Activated CD4-positive, alpha-beta T cell treated with anti-CD3 and anti-CD28 coated beads for 48 hours (primary cell): ENCODE results near the gene FOXL2NB.
"Not testable (repeated sequence)": the region's sequence is repeated elsewhere in the genome, so short reads cannot be mapped to it uniquely, and the experiment has no call there.

Experiments used
- DNase-seq: peaks from one replicate; pipeline ENCODE4 v3.0.0-alpha.2; 2020

Gene FOXL2NB

DNA sequence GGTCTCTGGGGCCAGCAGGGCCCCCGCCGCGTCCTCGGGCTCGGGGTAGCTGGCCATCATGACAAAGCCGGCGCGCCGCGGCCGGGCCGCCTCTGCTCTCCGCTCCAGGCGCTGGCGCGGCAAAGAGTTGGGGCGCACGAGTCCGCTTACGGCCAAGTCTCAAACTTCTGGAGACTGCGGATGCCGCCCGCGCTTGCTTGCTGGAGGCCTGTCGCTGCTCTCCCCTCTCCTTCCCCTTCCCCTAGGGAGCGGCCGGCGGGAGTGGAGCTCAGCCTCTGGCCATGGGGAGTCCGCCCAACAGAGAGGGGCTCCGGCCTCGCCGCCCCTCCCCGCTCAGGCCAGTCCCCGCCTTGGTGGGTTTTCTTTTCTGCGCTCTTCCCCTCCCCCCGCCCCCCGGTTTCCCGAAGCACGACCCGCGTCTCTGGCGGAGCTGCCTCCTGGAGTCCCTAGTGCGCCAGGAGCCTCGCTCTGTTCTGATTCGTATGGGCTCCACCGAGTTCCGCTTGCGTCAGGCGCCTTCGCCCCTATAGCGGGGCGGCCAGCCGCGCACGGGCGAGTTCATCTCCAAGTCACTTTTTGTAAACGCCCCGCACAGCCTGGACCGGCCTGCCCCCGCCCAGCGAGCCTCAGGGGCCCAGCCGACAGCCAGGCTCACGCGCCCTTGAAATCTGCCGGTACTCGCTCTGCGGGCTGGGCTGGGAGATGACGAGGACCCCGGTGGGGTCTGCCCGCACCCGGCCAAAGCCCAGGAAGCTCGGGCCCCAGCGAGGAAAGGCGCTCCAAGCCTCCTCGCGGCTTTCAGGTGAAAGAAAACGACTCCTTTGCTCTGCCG, at the start of gene FOXL2NB, which contains the start of gene FOXL2:
Gene FOXL2NB, plus strand, starts transcription at position 555 of the 832 bp plus-strand sequence. Its CDS starts 148 bp downstream, at position 703.
Gene FOXL2, minus strand, starts transcription at position 475 of the 832 bp plus-strand sequence. Its CDS starts 415 bp downstream, at position 60.
- DNase-seq: peak; percentile 39

DNA sequence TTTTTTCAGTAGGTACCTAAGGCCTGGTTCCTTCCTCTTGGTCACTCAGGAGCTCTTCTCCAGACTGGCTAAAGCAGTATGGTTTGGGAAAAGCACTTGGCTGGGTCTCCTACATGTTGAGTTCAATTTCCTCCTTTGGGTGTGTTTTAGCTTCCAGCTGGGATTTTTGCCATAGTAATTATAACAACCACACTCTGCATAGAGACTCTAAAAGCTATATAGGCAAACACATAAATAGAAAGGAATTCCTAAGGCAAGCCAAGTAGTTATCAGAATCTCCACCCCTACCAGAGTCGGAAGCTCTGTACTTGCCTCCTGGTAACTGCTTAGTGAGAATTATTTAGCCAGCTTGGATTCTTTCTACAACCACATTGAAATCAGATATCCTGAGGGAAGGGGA, 48.7 kb upstream of the FOXL2NB start:
- no peak for DNase-seq

DNA sequence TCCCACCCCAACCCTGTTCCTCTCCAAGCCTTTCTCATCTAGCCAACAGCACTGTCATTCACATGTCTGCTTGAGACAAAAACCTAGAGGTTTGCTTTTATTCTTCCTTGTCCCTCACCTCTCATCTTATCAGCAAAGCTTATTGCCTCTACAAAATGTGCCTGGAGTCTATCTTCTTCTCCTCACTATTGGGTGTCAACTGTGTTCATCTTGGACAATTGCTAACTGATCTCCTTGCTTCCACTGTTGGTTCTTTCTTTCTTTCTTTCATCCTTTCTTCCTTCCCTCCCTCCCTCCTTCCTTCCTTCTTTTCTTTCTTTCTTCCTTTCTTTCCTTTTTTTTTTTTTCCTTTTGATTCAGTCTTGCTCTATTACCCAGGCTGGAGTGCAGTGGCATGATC, 48.3 kb upstream of the FOXL2NB start:
- no peak for DNase-seq

DNA sequence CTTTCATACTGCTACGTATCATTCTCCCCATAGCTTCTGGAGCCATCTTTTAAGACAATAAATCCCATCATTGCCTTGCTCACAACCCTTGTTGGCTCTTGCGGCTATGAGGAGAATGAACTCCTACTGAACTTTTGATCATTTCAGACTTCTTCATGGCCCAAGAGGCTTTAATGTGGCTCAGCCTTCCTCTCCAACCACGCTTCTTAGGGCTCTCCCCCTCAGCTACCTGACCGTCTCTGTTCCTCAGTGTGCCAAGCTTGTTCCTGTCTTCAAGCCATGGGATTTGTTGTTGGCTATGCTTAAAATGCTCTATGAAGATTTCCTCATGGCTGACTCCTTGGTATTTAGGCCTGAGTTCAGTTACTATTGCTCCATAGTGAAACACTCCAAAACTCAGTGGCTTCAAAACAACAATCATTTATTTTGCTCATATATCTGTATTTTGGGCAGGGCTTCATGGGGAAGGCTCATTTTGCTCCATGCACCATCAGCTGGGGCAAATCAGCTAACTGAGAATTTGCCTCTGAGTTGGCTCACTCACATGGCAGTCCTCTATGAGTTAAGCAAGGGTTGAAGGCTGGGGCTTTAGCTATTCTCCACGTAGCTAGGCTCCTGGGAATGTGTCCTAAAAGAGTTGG, 47.5 kb upstream of the FOXL2NB start:
- no peak for DNase-seq

DNA sequence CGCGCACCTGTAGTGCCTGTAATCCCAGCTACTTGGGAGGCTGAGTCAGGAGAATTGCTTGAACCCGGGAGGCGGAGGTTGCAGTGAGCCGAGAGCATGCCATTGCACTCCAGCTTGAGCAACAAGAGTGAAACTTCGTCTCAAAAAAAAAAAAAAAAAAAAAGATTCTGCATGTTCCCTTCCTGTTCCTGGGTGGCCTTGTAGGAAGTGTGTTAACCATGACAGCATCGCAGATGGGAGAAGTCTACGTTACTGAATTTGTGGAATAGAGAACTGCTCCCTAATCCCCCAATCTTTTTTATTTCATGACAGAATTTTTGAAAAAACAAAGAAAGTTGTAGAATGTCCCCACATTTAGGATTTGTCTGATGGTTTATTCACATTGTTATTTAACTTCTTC, 45.5 kb upstream of the FOXL2NB start:
- no peak for DNase-seq

DNA sequence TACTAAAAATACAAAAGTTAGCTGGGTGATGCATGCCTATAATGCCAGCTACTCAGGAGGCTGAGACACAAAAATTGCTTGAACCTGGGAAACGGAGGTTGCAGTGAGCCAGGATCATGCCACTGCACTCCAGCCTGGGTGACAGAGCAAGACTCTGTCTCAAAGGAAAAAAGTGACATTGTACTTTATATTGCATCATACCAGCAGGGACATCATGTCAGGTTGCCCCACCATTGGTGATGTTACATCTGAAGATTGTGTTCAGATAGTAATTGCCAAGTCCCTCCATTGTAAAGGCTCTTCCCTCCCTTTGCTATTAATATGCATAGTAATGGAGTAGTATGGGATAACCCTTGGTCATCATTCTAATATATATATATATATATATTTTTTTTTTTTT, 44.8 kb upstream of the FOXL2NB start:
- DNase-seq: no peak

DNA sequence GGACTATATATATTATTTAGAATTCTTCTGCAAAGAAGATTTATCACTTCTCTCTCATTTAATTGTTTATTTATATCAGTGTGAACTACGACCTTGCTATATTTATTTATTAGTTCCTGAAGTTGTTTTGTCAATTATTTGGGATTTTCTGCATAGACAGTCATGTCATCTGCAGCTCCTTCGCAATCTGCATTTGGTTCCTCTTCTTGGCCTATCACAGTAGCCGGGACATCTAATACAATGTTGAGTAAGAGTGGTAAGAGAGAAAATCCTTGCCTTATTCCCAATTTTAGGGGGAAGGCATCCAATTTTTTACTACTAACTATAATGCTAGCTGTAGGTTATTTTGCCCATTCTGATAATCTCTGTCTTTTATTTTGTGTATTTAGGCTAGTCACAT, 39.5 kb upstream of the FOXL2NB start:
- DNase-seq: no peak

DNA sequence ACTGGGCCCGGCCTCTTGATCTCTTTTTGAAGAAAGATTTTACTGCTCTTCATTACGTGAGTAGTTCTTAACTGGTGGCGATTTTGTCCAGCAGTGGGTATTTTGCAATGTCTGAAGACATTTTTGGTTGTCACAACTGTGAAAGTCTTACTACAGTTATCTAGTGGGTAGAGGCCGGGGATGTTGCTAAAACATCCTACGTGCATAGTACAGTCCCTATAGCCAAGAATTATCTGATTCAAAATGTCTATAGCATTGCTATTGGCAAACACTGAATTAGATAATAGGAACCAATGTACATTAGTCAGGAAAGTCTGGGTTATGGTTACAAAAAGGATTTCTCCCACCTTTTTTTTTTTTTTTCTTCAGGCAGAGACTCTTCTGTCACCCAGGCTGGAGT, 38.2 kb upstream of the FOXL2NB start:
- no peak for DNase-seq

DNA sequence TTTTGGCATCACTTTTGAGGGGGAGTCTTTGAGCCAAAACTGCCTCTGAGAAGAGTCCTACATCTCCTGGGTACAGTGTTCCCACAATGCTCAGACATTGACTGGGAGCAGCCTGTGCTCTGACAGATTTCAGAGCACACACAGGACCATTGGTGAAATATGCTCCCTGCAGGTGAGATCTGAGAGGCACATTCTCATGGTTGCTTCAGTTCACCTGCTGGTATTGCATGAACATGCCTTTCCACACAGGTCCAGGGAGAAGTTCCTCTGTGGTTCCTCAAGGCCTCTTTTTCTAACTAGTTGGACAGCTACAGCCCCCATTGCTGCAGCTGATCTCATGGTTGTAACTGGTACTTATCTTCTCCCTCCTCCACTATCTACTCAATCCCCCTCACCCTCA, 37.1 kb upstream of the FOXL2NB start:
- DNase-seq: no peak

DNA sequence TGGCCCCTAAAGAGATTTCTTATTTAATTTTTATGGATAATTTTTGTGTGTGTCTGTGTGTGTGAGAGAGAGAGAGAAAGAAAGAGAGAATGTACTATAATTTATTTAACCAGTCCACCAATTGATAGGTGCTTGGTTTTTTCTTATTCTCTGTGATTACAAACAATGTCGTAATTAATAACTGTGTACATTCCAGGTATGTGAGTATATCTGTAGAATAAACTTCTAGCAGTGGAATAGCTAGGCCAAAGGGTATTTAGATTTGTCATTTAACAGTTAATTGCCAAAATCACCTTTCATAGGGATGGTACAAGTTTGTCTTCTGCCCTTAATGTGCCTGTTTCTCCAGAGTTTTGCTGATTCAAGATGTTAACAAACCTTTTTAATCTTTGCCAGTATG, 35.4 kb upstream of the FOXL2NB start:
- no peak for DNase-seq

DNA sequence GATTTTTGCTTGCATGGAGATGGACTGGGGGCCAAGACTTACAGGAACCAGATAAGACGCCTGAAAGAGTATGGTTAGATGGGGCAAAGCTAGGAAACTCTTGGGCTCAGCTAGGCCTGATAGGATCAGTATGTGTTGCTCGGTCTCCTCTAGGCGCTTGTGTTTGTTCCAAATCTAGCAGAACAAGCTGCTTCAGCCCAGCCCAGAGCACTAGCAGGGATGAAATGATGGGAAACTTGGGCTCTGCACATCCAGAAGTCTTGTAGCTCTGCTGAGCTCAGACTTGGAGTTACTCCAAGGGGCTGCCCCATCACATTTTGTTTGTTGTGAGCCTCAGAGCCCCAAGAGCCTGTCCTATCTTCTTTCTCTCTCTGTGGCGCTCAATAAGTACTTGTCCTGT, 34.8 kb upstream of the FOXL2NB start:
- DNase-seq: no peak

DNA sequence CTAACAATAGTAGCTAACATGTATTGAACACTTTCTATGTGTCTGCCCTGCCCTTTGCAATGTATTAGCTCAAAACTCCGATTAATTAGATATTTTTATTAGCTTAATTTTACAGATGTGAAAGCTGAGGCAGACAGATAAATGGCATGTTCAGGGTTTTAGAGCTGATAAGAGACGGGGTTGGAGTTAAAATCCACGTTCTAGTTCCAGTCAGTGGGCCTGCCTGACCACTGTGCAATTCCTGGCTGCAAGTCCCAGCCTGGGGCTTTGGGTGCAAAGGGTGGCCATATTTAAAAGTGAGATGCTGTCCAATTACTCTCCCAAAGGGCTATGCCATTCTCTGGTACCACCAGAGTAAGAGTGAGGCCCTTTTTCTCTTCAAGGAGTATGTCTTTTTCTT, 33.3 kb upstream of the FOXL2NB start:
- no peak for DNase-seq

DNA sequence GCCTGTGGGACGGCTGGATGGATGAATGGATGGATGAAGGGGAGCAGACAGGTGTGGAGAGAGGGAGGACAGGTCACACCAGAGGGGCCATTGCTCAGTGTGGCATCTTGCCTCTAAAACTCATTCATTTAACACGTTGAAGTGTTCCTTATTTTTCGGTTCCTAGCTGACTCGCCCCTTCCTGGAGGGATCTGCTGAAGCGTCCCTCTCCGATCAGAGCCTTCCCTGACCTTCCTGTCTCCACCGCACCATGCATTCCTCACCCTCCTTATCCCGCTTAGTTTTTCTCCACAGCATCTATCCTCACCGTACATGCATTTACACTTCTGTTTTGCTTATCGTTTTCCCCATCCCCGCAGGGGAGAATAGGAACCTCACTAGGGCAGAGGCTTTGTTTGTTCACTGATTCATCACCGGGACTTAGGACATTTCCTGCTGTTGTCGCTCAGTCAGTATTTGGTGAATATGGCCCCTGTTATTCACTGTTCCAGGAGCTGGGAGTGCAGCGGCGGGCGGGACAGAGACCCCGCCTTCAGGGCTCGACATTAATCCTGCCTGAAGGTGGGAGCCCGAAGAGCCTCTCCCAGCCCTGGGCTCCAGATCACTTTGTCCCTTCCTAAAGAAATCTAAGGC, 32.0 kb upstream of the FOXL2NB start:
- DNase-seq: no peak

DNA sequence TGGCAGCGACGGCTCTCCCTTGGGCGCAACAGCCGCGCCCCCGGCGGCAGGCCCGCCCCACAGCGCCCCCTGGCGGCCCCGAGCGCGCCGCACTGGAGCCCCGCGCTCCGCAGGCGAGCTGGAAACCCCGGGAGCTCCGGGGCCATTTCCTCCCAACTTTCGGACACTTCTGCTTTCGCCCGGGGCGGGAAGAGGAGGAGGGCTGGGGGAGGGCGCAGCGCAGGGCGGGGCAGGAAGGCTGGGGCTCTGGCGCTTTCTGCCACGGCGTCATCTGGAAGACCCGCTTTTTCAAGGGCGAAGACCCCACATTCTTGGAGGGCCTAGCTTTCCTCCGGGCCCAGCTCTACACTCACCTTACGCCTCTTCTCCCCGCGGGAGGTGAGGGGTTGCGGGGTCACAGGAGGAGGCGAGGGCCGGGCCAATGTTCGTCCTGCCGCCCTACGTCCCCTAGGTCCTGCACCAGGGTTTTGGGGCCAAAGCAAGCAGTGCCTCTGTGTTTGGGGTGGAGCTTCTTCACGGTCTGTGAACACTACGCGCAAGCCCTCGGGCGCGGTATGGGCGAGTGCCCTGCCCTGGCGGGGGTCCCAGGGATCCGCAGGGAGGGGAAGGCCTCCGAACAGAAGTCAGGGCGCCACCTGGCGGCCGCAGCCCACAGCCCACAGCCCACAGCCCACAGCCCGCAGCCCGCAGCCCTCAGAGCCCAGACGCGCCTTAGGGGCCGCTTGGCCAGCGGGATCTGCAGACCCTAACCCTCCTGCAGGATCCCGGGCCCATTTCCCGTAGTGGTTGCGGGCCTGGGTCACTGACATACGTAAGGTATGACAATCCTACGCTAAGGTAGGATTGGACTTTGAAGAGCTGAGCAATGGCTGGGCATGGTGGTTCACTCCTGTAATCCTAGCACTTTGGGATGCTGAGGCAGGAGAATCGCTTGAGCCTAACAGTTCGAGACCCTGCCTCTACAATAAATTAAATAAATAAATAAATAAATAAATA, 31.2 kb upstream of the FOXL2NB start:
- peak; percentile 91 for DNase-seq

DNA sequence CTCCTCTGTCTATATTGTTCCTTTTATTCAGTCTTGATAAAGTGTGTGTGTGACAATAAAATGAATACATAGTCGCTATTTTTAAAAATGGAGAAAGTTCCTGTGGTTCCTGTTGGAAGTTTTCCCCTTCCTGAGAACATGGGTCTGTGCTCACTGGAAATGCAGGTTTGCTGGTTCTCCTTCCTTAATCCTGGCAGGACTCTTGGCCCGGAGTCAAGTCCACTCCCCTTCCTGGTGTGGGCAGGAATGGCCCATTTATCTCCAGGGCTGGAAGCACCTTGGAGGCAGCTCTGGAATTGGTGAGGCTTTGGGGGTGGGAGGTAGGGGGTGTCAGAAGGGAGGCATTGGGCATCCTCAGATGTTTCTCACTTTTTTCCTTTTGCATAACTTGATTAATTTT, 30.2 kb upstream of the FOXL2NB start:
- no peak for DNase-seq

DNA sequence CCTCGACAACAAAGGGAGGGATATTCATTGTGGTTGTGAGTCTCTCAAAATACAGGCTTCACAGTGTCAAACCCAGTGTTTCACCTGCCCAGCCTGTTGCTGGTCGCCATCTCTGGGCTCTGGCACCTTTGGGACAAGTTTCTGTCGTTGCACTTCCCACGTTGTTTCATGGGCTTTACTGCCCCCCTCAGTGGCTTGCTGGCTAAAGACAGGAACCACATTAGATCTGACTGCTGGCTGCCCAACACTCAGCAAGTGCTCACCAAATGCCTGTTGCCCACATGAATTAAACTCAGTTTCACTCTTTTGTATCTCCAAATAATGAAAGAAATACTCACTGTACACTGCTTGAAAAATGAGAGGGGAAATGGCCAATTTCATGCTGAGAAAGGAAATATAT, 27.7 kb upstream of the FOXL2NB start:
- DNase-seq: no peak

DNA sequence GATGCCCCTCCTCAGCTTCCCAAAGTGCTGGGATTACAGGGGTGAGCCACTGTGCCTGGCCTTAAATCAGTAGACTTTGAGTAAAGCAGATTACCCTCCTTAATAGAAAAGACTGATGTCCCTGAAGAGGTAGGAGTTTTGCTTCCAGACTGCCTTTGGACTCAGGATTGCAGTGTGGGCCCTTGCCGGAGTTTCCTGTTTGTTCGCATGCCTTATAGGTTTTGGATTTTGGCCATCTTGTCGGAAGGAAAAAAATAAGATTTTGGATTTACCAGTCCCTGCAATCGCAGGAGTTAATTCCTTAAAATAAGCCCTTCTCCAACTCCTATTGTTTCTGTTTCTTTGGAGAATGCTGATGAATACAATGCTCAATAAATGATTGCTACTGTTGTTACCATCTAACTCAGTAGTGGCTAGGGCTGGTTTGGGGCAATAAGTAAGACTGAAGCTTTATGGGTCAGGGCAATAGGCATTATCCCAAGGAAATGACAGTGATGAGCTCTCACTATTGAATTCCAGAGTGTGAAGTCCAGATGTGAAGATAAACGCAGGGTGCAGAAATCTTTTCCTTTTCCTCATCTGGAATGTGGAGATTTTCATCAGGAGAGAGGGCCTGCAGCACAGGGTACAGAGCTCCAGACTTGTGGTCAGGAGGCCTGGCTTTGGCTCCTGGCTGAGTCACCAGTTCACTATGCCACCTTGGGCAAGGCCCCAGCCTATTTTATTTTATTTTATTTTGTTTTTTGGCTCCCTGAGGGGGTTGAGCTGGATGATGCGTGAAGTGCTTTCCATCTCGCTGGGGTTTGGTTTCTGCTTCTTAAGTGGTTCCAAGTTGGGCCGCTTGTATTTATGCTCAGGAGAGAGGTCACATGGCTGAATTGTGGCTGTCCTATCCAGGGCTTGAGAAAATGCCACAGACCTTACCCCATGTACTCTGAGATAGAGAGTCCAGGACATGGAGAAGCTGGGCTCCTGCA, 25.4 kb upstream of the FOXL2NB start:
- no peak for DNase-seq

DNA sequence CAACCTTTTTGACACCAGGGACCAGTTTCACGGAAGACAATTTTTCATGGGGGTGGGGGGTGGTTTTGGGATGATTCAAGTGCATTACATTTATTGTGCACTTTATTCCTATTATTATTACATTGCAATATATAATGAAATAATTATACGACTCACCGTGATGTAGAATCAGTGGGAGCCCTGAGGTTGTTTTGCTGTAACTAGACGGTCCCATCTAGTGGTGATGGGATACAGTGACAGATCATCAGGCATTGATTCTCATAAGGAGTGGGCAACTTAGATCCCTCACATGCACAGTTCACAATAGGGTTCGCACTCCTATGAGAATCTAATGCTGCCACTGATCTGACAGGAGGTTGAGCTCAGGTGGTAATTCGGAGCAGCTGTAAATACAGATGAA, 24.6 kb upstream of the FOXL2NB start:
- DNase-seq: not testable (repeated sequence)

DNA sequence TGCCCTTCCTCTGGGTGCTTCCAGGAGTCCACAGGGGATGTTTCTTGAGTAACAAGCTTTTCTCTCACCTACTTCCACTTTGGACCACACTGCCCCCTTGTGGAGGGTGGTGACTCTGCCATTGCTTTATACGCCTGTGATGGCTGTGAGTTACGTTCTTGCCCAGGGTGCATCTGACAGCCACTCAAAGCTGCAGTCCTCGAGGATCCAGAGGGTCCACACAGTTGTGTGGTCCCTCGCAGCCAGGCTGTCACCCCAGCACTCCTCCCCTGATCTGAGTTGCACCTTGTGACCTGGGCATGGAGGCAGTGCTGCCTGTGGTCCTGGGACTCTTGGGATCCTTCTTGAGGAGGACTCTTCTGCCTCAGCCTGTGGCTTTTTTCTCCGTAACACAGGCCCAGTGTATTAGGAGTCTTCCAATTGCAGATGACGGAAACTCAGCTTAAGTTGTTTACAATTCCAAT, 23.5 kb upstream of the FOXL2NB start:
- DNase-seq: peak; percentile 91

DNA sequence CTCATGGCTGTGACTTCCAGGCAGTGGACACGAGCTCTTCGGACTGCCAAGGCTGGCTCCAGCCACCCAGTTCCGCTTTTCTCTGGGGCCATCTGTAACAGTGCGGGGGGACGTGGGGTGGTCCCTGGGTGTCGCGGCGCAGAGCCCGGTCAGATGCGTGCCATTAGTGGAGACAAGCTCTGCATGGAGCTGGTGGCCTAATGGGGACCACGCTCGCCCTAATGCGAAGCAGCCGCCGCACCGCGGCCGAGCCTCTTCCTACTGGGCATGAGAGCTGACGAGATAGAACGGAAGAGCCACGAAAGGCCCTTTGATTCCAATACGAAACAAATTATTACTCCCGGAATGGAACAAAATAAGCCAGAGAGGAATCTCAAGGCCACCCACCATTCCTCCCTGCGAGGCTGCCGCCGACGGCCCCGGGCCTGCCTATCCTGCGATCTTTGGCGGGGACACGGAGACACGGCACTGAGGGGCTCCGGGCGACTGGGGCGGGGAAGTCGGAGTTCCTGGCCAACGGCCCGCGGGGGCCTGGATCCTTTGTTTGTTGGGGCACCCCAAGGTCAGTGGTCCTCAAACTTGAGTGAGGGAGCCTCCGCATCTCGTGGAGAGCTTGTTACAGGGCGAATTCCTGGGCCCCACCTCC, 18.2 kb upstream of the FOXL2NB start:
- DNase-seq: no peak
